WTC11 (cell line): ENCODE measurements around the gene APBB3. TPM values are rescaled to one million over a fixed set of nuclear protein-coding genes. Genes with fewer than 3 reads are reported as not detected.

Experiments used
- CREB1 ChIP-seq: sonication (generic); formaldehyde crosslinking; IDR thresholded peaks from 2 replicates; pipeline ENCODE4 v1.8.0; 2023; ENCODE audit warnings: mild to moderate bottlenecking, missing genetic modification reagents
- E2F5 ChIP-seq: sonication (generic); formaldehyde crosslinking; IDR thresholded peaks from 2 replicates; pipeline ENCODE4 v1.8.1; 2022; ENCODE audit warnings: mild to moderate bottlenecking, moderate library complexity, missing genetic modification reagents
- EMX1 ChIP-seq: fragments of 250-450 bp; sonication (Bioruptor Pico); IDR thresholded peaks from 2 replicates; pipeline ENCODE4 v1.8.0; 2021; ENCODE audit warnings: mild to moderate bottlenecking
- ESRRA ChIP-seq: sonication (generic); formaldehyde crosslinking; IDR thresholded peaks from 2 replicates; pipeline ENCODE4 v1.8.1; 2022; ENCODE audit warnings: mild to moderate bottlenecking, missing genetic modification reagents, borderline replicate concordance
- ETV6 ChIP-seq: sonication (generic); formaldehyde crosslinking; IDR thresholded peaks from 2 replicates; pipeline ENCODE4 v1.8.1; 2022; ENCODE audit warnings: mild to moderate bottlenecking, missing genetic modification reagents
- GABPB1 ChIP-seq: sonication (generic); formaldehyde crosslinking; IDR thresholded peaks from 2 replicates; pipeline ENCODE4 v1.8.1; 2023; ENCODE audit warnings: mild to moderate bottlenecking, missing genetic modification reagents
- HMGA2 ChIP-seq: fragments of 250-450 bp; sonication (Bioruptor Pico); IDR thresholded peaks from 2 replicates; pipeline ENCODE4 v1.4.0; 2021; ENCODE audit warnings: mild to moderate bottlenecking, moderate library complexity
- HMGXB4 ChIP-seq: sonication (generic); formaldehyde crosslinking; IDR thresholded peaks from 2 replicates; pipeline ENCODE4 v1.8.1; 2023; ENCODE audit warnings: mild to moderate bottlenecking, moderate library complexity, missing genetic modification reagents
- KAT7 ChIP-seq: sonication (generic); formaldehyde crosslinking; IDR thresholded peaks from 2 replicates; pipeline ENCODE4 v1.8.1; 2023; ENCODE audit warnings: missing genetic modification reagents, mild to moderate bottlenecking, borderline replicate concordance
- MAX ChIP-seq: sonication (generic); formaldehyde crosslinking; IDR thresholded peaks from 2 replicates; pipeline ENCODE4 v1.8.0; 2022; ENCODE audit warnings: mild to moderate bottlenecking, missing genetic modification reagents
- OVOL2 ChIP-seq: fragments of 250-450 bp; sonication (Bioruptor Pico); IDR thresholded peaks from 2 replicates; pipeline ENCODE4 v1.9.0; 2021; ENCODE audit warnings: mild to moderate bottlenecking, borderline replicate concordance
- RELA ChIP-seq: sonication (generic); formaldehyde crosslinking; IDR thresholded peaks from 2 replicates; pipeline ENCODE4 v1.8.1; 2022; ENCODE audit warnings: missing genetic modification reagents, mild to moderate bottlenecking, borderline replicate concordance
- TEAD4 ChIP-seq: sonication (generic); formaldehyde crosslinking; IDR thresholded peaks from 2 replicates; pipeline ENCODE4 v1.8.0; 2022; ENCODE audit warnings: mild to moderate bottlenecking, missing genetic modification reagents
- TP53 ChIP-seq: sonication (generic); formaldehyde crosslinking; IDR thresholded peaks from 2 replicates; pipeline ENCODE4 v1.8.1; 2023; ENCODE audit warnings: mild to moderate bottlenecking, missing genetic modification reagents
- USF1 ChIP-seq: sonication (generic); formaldehyde crosslinking; IDR thresholded peaks from 2 replicates; pipeline ENCODE4 v1.8.0; 2022; ENCODE audit warnings: mild to moderate bottlenecking, missing genetic modification reagents
- USF2 ChIP-seq: sonication (generic); formaldehyde crosslinking; IDR thresholded peaks from 2 replicates; pipeline ENCODE4 v1.8.1; 2023; ENCODE audit warnings: mild to moderate bottlenecking, missing genetic modification reagents, moderate library complexity
- ZBTB43 ChIP-seq: sonication (generic); formaldehyde crosslinking; IDR thresholded peaks from 2 replicates; pipeline ENCODE4 v1.8.1; 2023; ENCODE audit warnings: mild to moderate bottlenecking, missing genetic modification reagents
- ZMAT4 ChIP-seq: fragments of 250-450 bp; sonication (Bioruptor Pico); IDR thresholded peaks from 2 replicates; pipeline ENCODE4 v1.9.0; 2021; ENCODE audit warnings: mild to moderate bottlenecking
- ZNF121 ChIP-seq: sonication (generic); formaldehyde crosslinking; IDR thresholded peaks from 2 replicates; pipeline ENCODE4 v1.8.0; 2023; ENCODE audit warnings: missing genetic modification reagents
- ZNF232 ChIP-seq: sonication (generic); formaldehyde crosslinking; IDR thresholded peaks from 2 replicates; pipeline ENCODE4 v1.8.0; 2022; ENCODE audit warnings: mild to moderate bottlenecking, missing genetic modification reagents
- ZNF281 ChIP-seq: sonication (generic); formaldehyde crosslinking; IDR thresholded peaks from 2 replicates; pipeline ENCODE4 v1.8.0; 2023; ENCODE audit warnings: mild to moderate bottlenecking, missing genetic modification reagents
- ZNF425 ChIP-seq: fragments of 250-450 bp; sonication (Bioruptor Pico); conservative IDR thresholded peaks from 2 replicates; pipeline ENCODE4 v1.9.0; 2021; ENCODE audit warnings: mild to moderate bottlenecking
- ZNF671 ChIP-seq: fragments of 250-450 bp; sonication (Bioruptor Pico); IDR thresholded peaks from 2 replicates; pipeline ENCODE4 v1.8.0; 2021; ENCODE audit warnings: mild to moderate bottlenecking
- total RNA-seq: library from RNA; stranded (reverse); gene quantifications from 3 replicates; pipeline ENCODE4 v1.2.3, GENCODE V29; 2021

The APBB3 gene
- total RNA-seq, 1 experiment from 2014 or later = 25.9 TPM

GRCh38 chr5:140564196-140565023 is at the start of gene APBB3, which contains the start of gene SLC35A4 (continued):
- TF ChIP-seq ZNF425 (CRISPR knock-in tag) (no peak), TP53 (CRISPR knock-in tag) (peak; percentile 62; the same call in 1 of the 2 replicates), USF2 (peak; percentile 93), TEAD4 (peak; percentile 75; the same call in 1 of the 2 replicates), RELA (peak; percentile 93), MAX (CRISPR knock-in tag) (peak; percentile 99), ESRRA (CRISPR knock-in tag) (peak; percentile 72; the same call in 1 of the 2 replicates), ETV6 (peak; percentile 94), OVOL2 (CRISPR knock-in tag) (no peak), HMGA2 (peak; percentile 10; the same call in 1 of the 2 replicates), ZNF121 (CRISPR knock-in tag) (no peak), CREB1 (CRISPR knock-in tag) (peak; percentile 81; the same call in 1 of the 2 replicates), USF1 (CRISPR knock-in tag) (peak; percentile 93), KAT7 (CRISPR knock-in tag) (0 out of 2 replicates have a peak, but pooled peaks have one; percentile 86), E2F5 (peak; percentile 81), ZNF281 (peak; percentile 75), ZNF671 (CRISPR knock-in tag) (0 out of 2 replicates have a peak, but pooled peaks have one; percentile 28), ZNF232 (CRISPR knock-in tag) (no peak), HMGXB4 (no peak), EMX1 (CRISPR knock-in tag) (0 out of 2 replicates have a peak, but pooled peaks have one; percentile 53), GABPB1 (no peak), ZMAT4 (no peak), ZBTB43 (CRISPR knock-in tag) (0 out of 2 replicates have a peak, but pooled peaks have one; percentile 69)
